Loucy (cell line): ENCODE results near the gene MTMR3.

Source experiments
- H2AFZ ChIP-seq: fragments of 200-600 bp; sonication (generic); 2 replicates; pipeline ENCODE4 v1.6.0; 2016; ENCODE audit warnings: antibody characterized with exemption, mild to moderate bottlenecking, low read length, moderate library complexity
- H3F3A ChIP-seq: fragments of 200-600 bp; 2 replicates; pipeline ENCODE4 v1.6.0; 2016; ENCODE audit warnings: antibody characterized with exemption, low read depth, mild to moderate bottlenecking
- H3K27me3 ChIP-seq: fragments of 200-600 bp; sonication (generic); 2 replicates; pipeline ENCODE4 v1.6.1; 2014; ENCODE audit warnings: low read length, mild to moderate bottlenecking; ENCODE audit not compliant: insufficient read depth, poor library complexity, severe bottlenecking
- H3K36me3 ChIP-seq: fragments of 200-600 bp; sonication (generic); 2 replicates; pipeline ENCODE4 v1.6.1; 2016; ENCODE audit warnings: low read length; ENCODE audit not compliant: insufficient read depth
- H3K4me1 ChIP-seq: fragments of 200-600 bp; sonication (generic); 2 replicates; pipeline ENCODE4 v1.5.1; 2014; ENCODE audit warnings: low read length, mild to moderate bottlenecking; ENCODE audit not compliant: insufficient read depth, poor library complexity, severe bottlenecking
- H3K4me2 ChIP-seq: fragments of 200-600 bp; sonication (generic); 2 replicates; pipeline ENCODE4 v1.6.0; 2014; ENCODE audit warnings: antibody characterized with exemption, low read length, low read depth, mild to moderate bottlenecking; ENCODE audit not compliant: poor library complexity, severe bottlenecking
- H3K4me3 ChIP-seq: fragments of 200-600 bp; sonication (generic); 2 replicates; pipeline ENCODE4 v1.5.1; 2014; ENCODE audit warnings: low read length, mild to moderate bottlenecking, mixed read lengths; ENCODE audit not compliant: poor library complexity, severe bottlenecking
- H3K79me2 ChIP-seq: fragments of 200-600 bp; sonication (generic); 2 replicates; pipeline ENCODE4 v1.6.1; 2014; ENCODE audit warnings: low read length; ENCODE audit not compliant: insufficient read depth
- H3K9ac ChIP-seq: fragments of 200-600 bp; sonication (generic); 2 replicates; pipeline ENCODE4 v1.6.0; 2014; ENCODE audit warnings: mild to moderate bottlenecking, low read depth, low read length, moderate library complexity; ENCODE audit not compliant: poor library complexity, severe bottlenecking
- H3K9me2 ChIP-seq: fragments of 200-600 bp; sonication (generic); replicated peaks from 2 replicates; pipeline ENCODE4 v1.6.1; 2016; ENCODE audit warnings: low read depth, low read length, mixed read lengths
- H3K9me3 ChIP-seq: fragments of 200-600 bp; sonication (generic); 2 replicates; pipeline ENCODE4 v1.6.1; 2014; ENCODE audit warnings: mild to moderate bottlenecking, antibody characterized with exemption, low read length, low read depth; ENCODE audit not compliant: insufficient read depth
- H4K20me1 ChIP-seq: fragments of 200-600 bp; sonication (generic); 2 replicates; pipeline ENCODE4 v1.6.0; 2014; ENCODE audit warnings: antibody characterized with exemption, low read length, mild to moderate bottlenecking; ENCODE audit not compliant: insufficient read depth, poor library complexity, severe bottlenecking
- CTCF ChIP-seq: fragments of 200-600 bp; sonication (generic); conservative IDR thresholded peaks from 2 replicates; pipeline ENCODE4 v1.5.1; 2014; ENCODE audit warnings: mild to moderate bottlenecking, antibody characterized with exemption, low read length
- EZH2phosphoT487 ChIP-seq: fragments of 200-600 bp; IDR thresholded peaks from 2 replicates; pipeline ENCODE4 v1.6.1; 2018; ENCODE audit warnings: antibody characterized with exemption, mild to moderate bottlenecking, moderate library complexity, borderline replicate concordance

The MTMR3 gene

GRCh38 chr22:29956680-29957079 lies 73.7 kb downstream of the MTMR3 start:
- H3K36me3 ChIP-seq, result peaks cover 16% of the 10 kb centered on the region; the same call in 1 of the 2 replicates
- H3F3A ChIP-seq, result no peaks in the 10 kb centered on the region
- H3K4me2 ChIP-seq, result no peak overlapping the region
- no peaks in the 10 kb centered on the region for H3K27me3 ChIP-seq
- H3K4me3 ChIP-seq, result no peak overlapping the region
- peaks cover 20% of the 10 kb centered on the region for H4K20me1 ChIP-seq
- TF ChIP-seq EZH2phosphoT487 (no peak), CTCF (no peak)
- no peaks in the 10 kb centered on the region for H3K9me2 ChIP-seq
- H3K9me3 ChIP-seq, result no peaks in the 10 kb centered on the region
- H3K79me2 ChIP-seq, result peaks cover 41% of the 10 kb centered on the region
- H3K9ac ChIP-seq, result no peak overlapping the region
- no peaks in the 10 kb centered on the region for H3K4me1 ChIP-seq
- H2AFZ ChIP-seq, result no peak overlapping the region

DNA sequence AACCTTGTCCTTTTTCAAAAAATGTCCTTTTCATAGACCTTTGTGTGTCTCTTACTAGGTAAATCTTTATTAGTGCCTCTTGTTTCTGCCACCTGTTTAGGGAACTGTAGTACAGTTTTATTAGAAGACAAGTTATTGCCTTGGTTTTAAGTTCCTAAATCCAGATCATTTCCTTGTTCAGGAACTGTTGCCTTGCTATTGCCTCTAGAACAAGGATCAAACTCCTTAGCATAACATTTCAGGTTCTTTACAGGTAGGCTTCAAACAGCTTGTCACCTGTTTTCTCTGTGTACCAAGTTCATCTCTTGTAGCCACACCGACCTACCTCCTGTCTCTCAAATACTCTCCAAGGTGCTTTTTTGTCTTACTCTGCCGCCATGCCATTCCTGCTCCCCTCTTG lies 75.2 kb downstream of the MTMR3 start:
- Histone ChIP-seq H3K4me3 (no peak overlapping the region), H3F3A (no peaks in the 10 kb centered on the region), H3K4me2 (no peak overlapping the region), H4K20me1 (peaks cover 9% of the 10 kb centered on the region), H3K9me2 (no peaks in the 10 kb centered on the region), H3K36me3 (peaks cover 24% of the 10 kb centered on the region; the same call in 1 of the 2 replicates), H3K9ac (no peak overlapping the region), H3K27me3 (no peaks in the 10 kb centered on the region), H3K9me3 (no peaks in the 10 kb centered on the region), H2AFZ (no peak overlapping the region), H3K79me2 (peaks cover 28% of the 10 kb centered on the region), H3K4me1 (no peaks in the 10 kb centered on the region)
- no peak for TF ChIP-seq CTCF
- TF ChIP-seq EZH2phosphoT487, result no peak

DNA sequence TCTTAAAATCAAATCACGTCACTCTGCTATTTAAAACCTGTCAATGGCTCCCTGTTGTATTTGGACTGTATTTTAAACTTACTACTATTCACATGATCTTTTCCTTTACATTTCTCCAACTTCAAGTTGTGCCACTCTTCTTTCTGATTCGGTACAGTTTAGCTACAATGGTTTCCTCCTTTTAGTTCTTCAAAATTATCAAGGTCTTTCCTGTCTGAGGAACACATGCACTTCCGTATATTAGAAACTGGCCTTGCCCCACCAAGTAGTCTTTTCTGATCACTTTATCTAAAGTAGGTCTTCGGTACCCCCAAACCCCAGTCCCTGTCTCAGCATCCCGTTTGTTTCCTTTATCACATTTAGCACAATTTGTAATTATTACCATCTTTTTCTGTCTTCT lies 81.8 kb downstream of the MTMR3 start:
- H3K9me2 ChIP-seq, result no peaks in the 10 kb centered on the region
- no peak overlapping the region for H3K4me3 ChIP-seq
- H3K9ac ChIP-seq, result no peak overlapping the region
- peaks cover 10% of the 10 kb centered on the region for H4K20me1 ChIP-seq
- H3K27me3 ChIP-seq, result no peaks in the 10 kb centered on the region
- H3K9me3 ChIP-seq, result no peaks in the 10 kb centered on the region
- H3F3A ChIP-seq, result no peaks in the 10 kb centered on the region
- TF ChIP-seq EZH2phosphoT487, result no peak
- no peak for TF ChIP-seq CTCF
- H3K79me2 ChIP-seq, result peaks cover 25% of the 10 kb centered on the region; the same call in 1 of the 2 replicates
- H2AFZ ChIP-seq, result no peak overlapping the region
- no peak overlapping the region for H3K4me2 ChIP-seq
- H3K4me1 ChIP-seq, result no peaks in the 10 kb centered on the region
- H3K36me3 ChIP-seq, result peaks cover 15% of the 10 kb centered on the region; the same call in 1 of the 2 replicates
